ENCODE results near the gene ANAPC15.
"Not testable (repeated sequence)": the region's sequence is repeated elsewhere in the genome, so short reads cannot be mapped to it uniquely, and the experiment has no call there.

ANAPC15 gene

GRCh38 chr11:72112143-72112977 is at the start of gene ANAPC15:
ANAPC15 (minus strand) TSS chr11:72112695; CDS start chr11:72111276, 1,419 bp downstream.
- peak; percentile 96 for FAIRE-seq

GRCh38 chr11:72160319-72160718 is 47.8 kb upstream of the ANAPC15 start:
- FAIRE-seq: no peak

DNA sequence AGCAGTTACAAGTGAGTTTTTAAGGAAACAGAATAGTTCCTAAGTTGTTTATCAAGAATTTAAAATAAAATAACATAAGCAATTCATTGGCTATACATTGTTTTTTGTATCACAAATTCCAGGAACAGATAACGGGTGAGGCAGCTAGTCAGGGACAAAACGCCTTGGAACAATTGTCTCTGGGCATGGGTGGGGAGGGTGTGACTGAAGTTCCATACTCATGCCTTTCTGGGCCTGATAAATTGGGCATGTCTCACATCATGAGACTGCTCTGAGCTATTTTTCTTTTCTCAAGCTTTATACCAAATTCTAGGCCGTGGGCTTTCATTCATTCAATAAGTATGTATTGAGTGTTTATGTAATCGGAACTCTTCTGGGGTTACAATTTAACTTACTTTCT is 44.6 kb upstream of the ANAPC15 start:
- FAIRE-seq: no peak

GRCh38 chr11:72155751-72156150 is 43.3 kb upstream of the ANAPC15 start:
- no peak for FAIRE-seq

DNA sequence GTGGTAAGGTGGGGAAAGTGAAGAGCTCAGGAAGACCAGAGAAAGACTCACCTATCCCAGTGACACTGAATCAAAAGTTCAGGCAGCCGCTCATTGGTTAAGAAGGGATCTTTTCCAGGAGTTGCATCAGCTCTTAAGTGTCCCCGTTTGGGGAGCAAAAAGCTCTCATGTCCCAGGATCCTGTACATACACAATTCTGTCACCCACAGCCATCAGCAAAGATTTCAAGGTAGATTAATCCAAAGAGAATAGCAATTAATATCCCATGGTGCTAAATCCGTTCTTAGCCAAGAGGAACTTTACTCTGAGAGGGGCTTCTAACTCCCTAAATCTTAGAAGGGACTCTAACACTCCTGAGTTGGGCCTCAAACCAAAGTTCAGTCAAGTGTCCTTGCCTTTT is 42.3 kb upstream of the ANAPC15 start:
- no peak for FAIRE-seq

- not testable (repeated sequence) for FAIRE-seq
Observed at GRCh38 chr11:72153874-72154273, 41.4 kb upstream of the ANAPC15 start.

GRCh38 chr11:72150882-72151281 is 38.4 kb upstream of the ANAPC15 start:
- FAIRE-seq: no peak

DNA sequence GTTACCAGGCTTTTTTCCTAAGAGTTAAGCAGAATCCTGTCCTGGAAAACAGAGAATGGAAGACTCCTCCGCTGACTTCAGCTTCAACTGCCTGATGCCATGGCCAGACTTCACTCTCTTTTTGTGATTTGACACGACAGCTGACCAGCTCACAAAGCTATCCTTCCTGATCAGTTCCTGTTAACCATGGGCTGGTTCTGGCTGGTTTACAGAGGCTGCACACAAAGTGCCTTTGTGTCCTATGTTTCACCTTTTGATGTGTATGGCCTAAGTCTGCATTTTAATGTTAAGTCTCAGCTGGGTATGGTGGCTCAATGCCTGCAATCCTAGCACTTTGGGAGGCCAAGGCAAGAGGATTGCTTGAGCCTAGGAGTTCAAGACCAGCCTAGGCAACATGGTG is 34.1 kb upstream of the ANAPC15 start:
- FAIRE-seq: no peak

DNA sequence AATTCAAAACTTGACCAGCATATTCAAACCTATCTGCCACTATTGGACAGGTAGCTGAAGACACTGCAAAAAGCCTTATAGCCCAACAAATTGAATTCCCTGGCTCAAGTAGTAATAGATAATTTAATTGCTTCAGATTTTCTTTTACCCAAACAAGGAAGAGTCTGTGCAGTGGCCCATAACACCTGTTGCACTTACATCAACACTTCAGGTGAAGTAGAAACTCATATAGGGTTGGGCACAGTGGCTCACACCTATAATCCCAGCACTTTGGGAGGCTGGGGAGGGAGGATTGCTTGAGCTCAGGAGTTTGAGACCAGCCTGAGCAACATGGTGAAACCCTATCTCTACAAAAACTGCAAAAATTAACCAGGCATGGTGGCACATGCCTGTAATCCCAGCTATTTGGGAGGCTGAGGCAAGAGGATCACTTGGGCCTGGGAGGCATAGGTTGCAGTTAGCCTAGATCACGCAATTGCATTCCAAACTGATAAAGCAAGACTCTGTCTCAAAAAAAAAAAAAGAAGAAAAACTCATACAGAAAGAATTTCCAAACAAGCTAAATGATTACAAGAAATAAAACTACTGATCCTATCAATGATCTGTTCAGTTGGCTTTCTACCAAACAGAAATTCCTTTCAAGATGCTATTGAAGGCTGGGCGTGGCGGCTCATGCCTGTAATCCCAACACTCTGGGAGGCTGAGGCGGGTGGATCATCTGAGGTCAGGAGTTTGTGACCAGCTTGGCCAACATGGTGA is 32.5 kb upstream of the ANAPC15 start:
- no peak for FAIRE-seq

DNA sequence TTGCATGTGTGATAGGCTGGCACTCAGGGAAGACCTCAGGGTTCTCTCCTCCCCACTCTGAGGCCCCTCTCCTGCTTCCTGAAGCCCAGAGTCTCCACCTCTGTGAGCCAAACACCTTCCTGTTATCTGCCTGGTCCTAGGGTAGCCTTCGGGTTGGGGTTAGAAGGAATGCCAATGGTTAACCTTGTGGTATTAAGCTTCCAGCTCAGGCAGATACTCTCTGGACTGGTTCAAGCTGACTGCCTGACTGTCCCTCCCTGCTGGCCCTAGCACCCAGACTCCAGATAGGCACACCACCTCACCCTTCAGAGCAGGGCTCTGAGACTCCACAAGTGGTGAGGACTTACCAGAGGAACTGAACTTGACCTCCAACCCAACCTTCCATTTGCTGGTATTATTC is 30.0 kb upstream of the ANAPC15 start:
- not testable (repeated sequence) for FAIRE-seq

GRCh38 chr11:72142086-72142485 is 29.6 kb upstream of the ANAPC15 start:
- FAIRE-seq: not testable (repeated sequence)

- no peak for FAIRE-seq
Observed at GRCh38 chr11:72141066-72141465, 28.6 kb upstream of the ANAPC15 start.

GRCh38 chr11:72140661-72141060 is 28.2 kb upstream of the ANAPC15 start:
- FAIRE-seq: no peak

DNA sequence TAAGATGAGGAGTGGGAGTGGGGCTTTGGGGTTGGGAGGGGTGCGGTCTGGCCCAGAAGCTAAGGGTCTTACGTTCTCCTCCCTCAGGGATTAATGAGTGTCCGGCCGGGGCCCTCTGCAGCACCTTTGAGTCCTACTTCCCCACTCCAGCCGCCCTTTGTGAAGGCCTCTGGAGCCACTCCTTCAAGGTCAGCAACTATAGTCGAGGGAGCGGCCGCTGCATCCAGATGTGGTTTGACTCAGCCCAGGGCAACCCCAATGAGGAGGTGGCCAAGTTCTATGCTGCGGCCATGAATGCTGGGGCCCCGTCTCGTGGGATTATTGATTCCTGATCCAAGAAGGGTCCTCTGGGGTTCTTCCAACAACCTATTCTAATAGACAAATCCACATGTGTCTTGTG is 27.0 kb upstream of the ANAPC15 start:
- no peak for FAIRE-seq

- no peak for FAIRE-seq
Observed at GRCh38 chr11:72138821-72139390, 26.4 kb upstream of the ANAPC15 start.

- FAIRE-seq: no peak
Observed at GRCh38 chr11:72136684-72137262, 24.3 kb upstream of the ANAPC15 start.

DNA sequence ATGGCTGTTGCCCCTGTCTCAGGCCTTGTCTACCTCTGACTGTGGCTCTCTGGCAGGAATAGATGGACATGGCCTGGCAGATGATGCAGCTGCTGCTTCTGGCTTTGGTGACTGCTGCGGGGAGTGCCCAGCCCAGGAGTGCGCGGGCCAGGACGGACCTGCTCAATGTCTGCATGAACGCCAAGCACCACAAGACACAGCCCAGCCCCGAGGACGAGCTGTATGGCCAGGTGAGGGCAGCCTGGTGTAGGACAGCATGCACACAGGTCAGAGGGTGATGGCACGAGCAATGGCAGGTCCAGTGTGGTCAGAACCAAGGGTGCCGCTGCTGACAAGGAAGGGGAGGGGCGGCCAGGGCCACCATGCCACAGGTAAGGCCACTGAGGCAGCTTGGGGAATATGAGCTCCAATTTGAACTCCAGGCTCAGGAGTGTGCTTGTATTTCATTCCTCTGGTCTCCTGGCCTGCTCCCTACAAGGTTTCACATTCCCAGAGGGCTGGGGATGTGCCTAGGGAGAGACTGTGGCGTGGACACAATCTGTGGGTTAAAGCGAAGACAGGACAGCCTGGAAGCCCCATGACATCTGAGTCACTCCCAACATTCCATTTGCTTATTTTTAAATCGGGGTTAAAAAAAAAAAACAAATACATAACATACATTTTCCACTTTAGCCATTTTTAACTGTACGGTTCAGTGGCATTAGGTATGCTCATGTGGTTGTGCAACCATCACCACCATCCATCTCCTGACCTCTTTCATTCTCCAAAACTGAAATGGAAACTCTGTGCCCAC is 23.6 kb upstream of the ANAPC15 start:
- no peak for FAIRE-seq

- FAIRE-seq: not testable (repeated sequence)
Observed at GRCh38 chr11:72135473-72135872, 23.0 kb upstream of the ANAPC15 start, which contains the start of gene FOLR3. FOLR3 (plus strand) TSS chr11:72135725; CDS start chr11:72135953, 228 bp downstream.

DNA sequence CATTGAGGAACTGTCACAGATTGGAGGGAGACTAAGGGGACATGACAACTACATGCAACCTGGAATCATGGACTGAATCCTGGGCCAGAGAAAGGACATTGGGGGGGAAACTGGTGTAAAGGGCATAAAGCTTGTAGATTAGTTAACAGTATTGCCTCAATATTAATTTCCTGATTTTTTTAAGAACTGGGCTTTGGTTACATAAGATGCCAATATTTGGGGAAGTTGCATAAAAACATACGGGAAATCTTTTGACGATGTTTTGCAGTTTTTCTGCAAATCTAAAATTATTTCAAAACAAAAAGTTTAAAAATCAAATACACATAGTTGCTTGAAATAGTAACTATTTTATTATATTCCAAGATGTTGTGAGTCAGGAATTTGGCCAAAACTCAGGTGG is 20.2 kb upstream of the ANAPC15 start:
- FAIRE-seq: no peak

DNA sequence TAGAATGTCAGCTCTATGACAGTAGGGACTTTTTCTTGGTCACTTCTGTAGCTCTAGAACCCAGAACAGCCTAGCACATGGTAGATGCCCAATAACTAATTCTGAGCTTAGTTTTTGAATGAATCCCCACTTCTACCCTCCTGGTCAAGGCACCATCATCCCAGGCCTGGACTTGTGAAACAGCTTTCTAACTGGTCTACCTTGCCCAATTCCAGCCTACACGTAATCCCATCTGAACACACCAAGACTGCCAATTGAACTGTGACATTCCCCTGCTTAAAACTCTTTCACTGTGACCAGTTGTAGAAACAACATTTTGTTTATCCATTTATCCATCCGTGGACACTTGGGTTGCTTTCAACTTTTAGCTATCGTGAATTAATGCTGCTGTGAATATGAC is 16.9 kb upstream of the ANAPC15 start:
- no peak for FAIRE-seq

DNA sequence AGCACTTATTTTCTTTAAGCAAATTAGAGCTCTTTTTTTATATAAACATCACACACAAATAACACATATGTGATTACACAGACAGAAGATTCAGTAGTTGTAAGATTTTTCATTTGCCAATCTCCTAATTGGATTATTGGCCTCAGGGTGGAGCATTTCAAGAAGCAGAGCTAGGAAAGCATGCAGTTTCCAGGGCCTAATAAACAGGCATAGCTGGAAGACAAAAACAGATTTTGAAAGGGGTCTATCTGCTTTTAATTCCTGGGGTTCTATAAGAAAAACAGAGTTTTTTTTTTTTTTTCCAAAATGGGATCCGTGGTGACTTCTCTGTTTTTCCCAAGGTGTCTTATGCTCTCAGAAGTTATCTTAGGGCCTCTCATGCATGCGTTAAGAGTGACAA is 15.4 kb upstream of the ANAPC15 start:
- FAIRE-seq: no peak

- no peak for FAIRE-seq
Observed at GRCh38 chr11:72125956-72126355, 13.5 kb upstream of the ANAPC15 start.
